ENCODE data around the gene ARHGAP5. TPM values are rescaled to one million over a fixed set of nuclear protein-coding genes. Genes with fewer than 3 reads are reported as not detected.

ARHGAP5 gene
- total RNA-seq, 1 donor from 2014 or later = 86.1 TPM

- Histone ChIP-seq H3K36me3 (ENCODE audit: control insufficient read depth in 3 of 3, insufficient read depth in 3 of 3, low read length in 3 of 3) (no peaks in the 10 kb centered on the region), H3K9ac (ENCODE audit: low read depth in 1 of 3, low read length in 3 of 3) (no peak overlapping the region), H3K4me3 (ENCODE audit: low read length in 3 of 3) (no peak overlapping the region), H3K27ac (ENCODE audit: low read depth, low read length) (no peak overlapping the region), H3K4me1 (ENCODE audit: control insufficient read depth in 3 of 3, insufficient read depth in 3 of 3, low read length in 3 of 3) (no peaks in the 10 kb centered on the region), H3K27me3 (ENCODE audit: control insufficient read depth in 3 of 3, insufficient read depth in 3 of 3, low read length in 3 of 3) (no peaks in the 10 kb centered on the region), H3K9me3 (ENCODE audit: control insufficient read depth in 3 of 3, low read length in 3 of 3) (no peaks in the 10 kb centered on the region)
Measured at GRCh38 chr14:32195636-32196035, 118.5 kb downstream of the ARHGAP5 start.

GRCh38 chr14:32197919-32198318, 120.8 kb downstream of the ARHGAP5 start:
- Histone ChIP-seq H3K4me3 (ENCODE audit: low read length in 3 of 3) (no peak overlapping the region), H3K27me3 (ENCODE audit: control insufficient read depth in 3 of 3, insufficient read depth in 3 of 3, low read length in 3 of 3) (no peaks in the 10 kb centered on the region), H3K36me3 (ENCODE audit: control insufficient read depth in 3 of 3, insufficient read depth in 3 of 3, low read length in 3 of 3) (no peaks in the 10 kb centered on the region), H3K9ac (ENCODE audit: low read depth in 1 of 3, low read length in 3 of 3) (no peak overlapping the region), H3K9me3 (ENCODE audit: control insufficient read depth in 3 of 3, low read length in 3 of 3) (no peaks in the 10 kb centered on the region), H3K27ac (ENCODE audit: low read depth, low read length) (no peak overlapping the region), H3K4me1 (ENCODE audit: control insufficient read depth in 3 of 3, insufficient read depth in 3 of 3, low read length in 3 of 3) (peaks cover 0 to 9% (median 2%) of the 10 kb centered on the region in 3 donors)

- no peaks in the 10 kb centered on the region for H3K27me3 ChIP-seq (ENCODE audit: control insufficient read depth in 3 of 3, insufficient read depth in 3 of 3, low read length in 3 of 3)
- no peaks in the 10 kb centered on the region for H3K9me3 ChIP-seq (ENCODE audit: control insufficient read depth in 3 of 3, low read length in 3 of 3)
- peak overlapping the region; percentile 86 to 93 (median 92) for H3K9ac ChIP-seq (ENCODE audit: low read depth in 1 of 3, low read length in 3 of 3)
- peaks cover 2 to 14% (median 4%) of the 10 kb centered on the region in 3 donors for H3K4me1 ChIP-seq (ENCODE audit: control insufficient read depth in 3 of 3, insufficient read depth in 3 of 3, low read length in 3 of 3)
- H3K36me3 ChIP-seq (ENCODE audit: control insufficient read depth in 3 of 3, insufficient read depth in 3 of 3, low read length in 3 of 3) = no peaks in the 10 kb centered on the region
- peak overlapping the region; percentile 94 for H3K27ac ChIP-seq (ENCODE audit: low read depth, low read length)
- peak overlapping the region; percentile 74 to 94 (median 92) for H3K4me3 ChIP-seq (ENCODE audit: low read length in 3 of 3)
Measured at GRCh38 chr14:32200368-32201192, 123.5 kb downstream of the ARHGAP5 start.

GRCh38 chr14:32201193-32201815, 124.2 kb downstream of the ARHGAP5 start:
- Histone ChIP-seq H3K9ac (ENCODE audit: low read depth in 1 of 3, low read length in 3 of 3) (peak overlapping the region; percentile 86 to 93 (median 92)), H3K27me3 (ENCODE audit: control insufficient read depth in 3 of 3, insufficient read depth in 3 of 3, low read length in 3 of 3) (no peaks in the 10 kb centered on the region)

GRCh38 chr14:32201816-32202490, 124.8 kb downstream of the ARHGAP5 start, which contains the start of gene RNU6-7:
RNU6-7 (plus strand) TSS chr14:32202045.
- Histone ChIP-seq H3K27ac (ENCODE audit: low read depth, low read length) (peak within 1 kb of the TSS; percentile 94), H3K27me3 (ENCODE audit: control insufficient read depth in 3 of 3, insufficient read depth in 3 of 3, low read length in 3 of 3) (no peaks in the 10 kb centered on the region), H3K36me3 (ENCODE audit: control insufficient read depth in 3 of 3, insufficient read depth in 3 of 3, low read length in 3 of 3) (no peaks in the 10 kb centered on the region), H3K9me3 (ENCODE audit: control insufficient read depth in 3 of 3, low read length in 3 of 3) (no peaks in the 10 kb centered on the region), H3K4me1 (ENCODE audit: control insufficient read depth in 3 of 3, insufficient read depth in 3 of 3, low read length in 3 of 3) (peaks cover 2 to 14% (median 4%) of the 10 kb centered on the region in 3 donors), H3K4me3 (ENCODE audit: low read length in 3 of 3) (peak within 1 kb of the TSS; percentile 74 to 94 (median 92)), H3K9ac (ENCODE audit: low read depth in 1 of 3, low read length in 3 of 3) (peak within 1 kb of the TSS; percentile 86 to 93 (median 92))

More at GRCh38 chr14:32201193-32201815, 124.2 kb downstream of the ARHGAP5 start:
- no peaks in the 10 kb centered on the region for H3K9me3 ChIP-seq (ENCODE audit: control insufficient read depth in 3 of 3, low read length in 3 of 3)
- H3K27ac ChIP-seq (ENCODE audit: low read depth, low read length) = peak overlapping the region; percentile 94
- H3K36me3 ChIP-seq (ENCODE audit: control insufficient read depth in 3 of 3, insufficient read depth in 3 of 3, low read length in 3 of 3) = no peaks in the 10 kb centered on the region
- H3K4me1 ChIP-seq (ENCODE audit: control insufficient read depth in 3 of 3, insufficient read depth in 3 of 3, low read length in 3 of 3) = peaks cover 2 to 14% (median 4%) of the 10 kb centered on the region in 3 donors
- H3K4me3 ChIP-seq (ENCODE audit: low read length in 3 of 3) = peak overlapping the region; percentile 74 to 94 (median 92)

GRCh38 chr14:32202491-32202997, 125.4 kb downstream of the ARHGAP5 start:
- Histone ChIP-seq H3K27me3 (ENCODE audit: control insufficient read depth in 3 of 3, insufficient read depth in 3 of 3, low read length in 3 of 3) (no peaks in the 10 kb centered on the region), H3K4me1 (ENCODE audit: control insufficient read depth in 3 of 3, insufficient read depth in 3 of 3, low read length in 3 of 3) (peaks cover 2 to 14% (median 4%) of the 10 kb centered on the region in 3 donors), H3K27ac (ENCODE audit: low read depth, low read length) (peak overlapping the region; percentile 94), H3K4me3 (ENCODE audit: low read length in 3 of 3) (peak overlapping the region; percentile 74 to 94 (median 92)), H3K36me3 (ENCODE audit: control insufficient read depth in 3 of 3, insufficient read depth in 3 of 3, low read length in 3 of 3) (no peaks in the 10 kb centered on the region), H3K9ac (ENCODE audit: low read depth in 1 of 3, low read length in 3 of 3) (peak overlapping the region; percentile 86 to 93 (median 92)), H3K9me3 (ENCODE audit: control insufficient read depth in 3 of 3, low read length in 3 of 3) (no peaks in the 10 kb centered on the region)

- H3K9ac ChIP-seq (ENCODE audit: low read depth in 1 of 3, low read length in 3 of 3) = peak within 1 kb of the TSS; percentile 86 to 98 (median 92)
- H3K36me3 ChIP-seq (ENCODE audit: control insufficient read depth in 3 of 3, insufficient read depth in 3 of 3, low read length in 3 of 3) = no peaks in the 10 kb centered on the region
Measured at GRCh38 chr14:32202998-32203882, 126.1 kb downstream of the ARHGAP5 start, which contains the start of gene RNU6-8. RNU6-8 (minus strand) TSS chr14:32203269.

GRCh38 chr14:32203928-32204357, 126.8 kb downstream of the ARHGAP5 start:
- peaks cover 2 to 14% (median 4%) of the 10 kb centered on the region in 3 donors for H3K4me1 ChIP-seq (ENCODE audit: control insufficient read depth in 3 of 3, insufficient read depth in 3 of 3, low read length in 3 of 3)
- no peaks in the 10 kb centered on the region for H3K27me3 ChIP-seq (ENCODE audit: control insufficient read depth in 3 of 3, insufficient read depth in 3 of 3, low read length in 3 of 3)
- H3K4me3 ChIP-seq (ENCODE audit: low read length in 3 of 3) = peak overlapping the region; percentile 74 to 94 (median 92)
- H3K27ac ChIP-seq (ENCODE audit: low read depth, low read length) = peak overlapping the region; percentile 94
- no peaks in the 10 kb centered on the region for H3K9me3 ChIP-seq (ENCODE audit: control insufficient read depth in 3 of 3, low read length in 3 of 3)
- peak overlapping the region; percentile 86 to 92 (median 89) for H3K9ac ChIP-seq (ENCODE audit: low read depth in 1 of 3, low read length in 3 of 3)
- no peaks in the 10 kb centered on the region for H3K36me3 ChIP-seq (ENCODE audit: control insufficient read depth in 3 of 3, insufficient read depth in 3 of 3, low read length in 3 of 3)

More at GRCh38 chr14:32202998-32203882, 126.1 kb downstream of the ARHGAP5 start, which contains the start of gene RNU6-8:
- H3K27ac ChIP-seq (ENCODE audit: low read depth, low read length) = peak within 1 kb of the TSS; percentile 94
- H3K27me3 ChIP-seq (ENCODE audit: control insufficient read depth in 3 of 3, insufficient read depth in 3 of 3, low read length in 3 of 3) = no peaks in the 10 kb centered on the region
- H3K9me3 ChIP-seq (ENCODE audit: control insufficient read depth in 3 of 3, low read length in 3 of 3) = no peaks in the 10 kb centered on the region
- peaks cover 2 to 14% (median 4%) of the 10 kb centered on the region in 3 donors for H3K4me1 ChIP-seq (ENCODE audit: control insufficient read depth in 3 of 3, insufficient read depth in 3 of 3, low read length in 3 of 3)
- H3K4me3 ChIP-seq (ENCODE audit: low read length in 3 of 3) = peak within 1 kb of the TSS; percentile 74 to 94 (median 92)

- Histone ChIP-seq H3K4me1 (ENCODE audit: control insufficient read depth in 3 of 3, insufficient read depth in 3 of 3, low read length in 3 of 3) (peaks cover 4 to 14% (median 6%) of the 10 kb centered on the region in 3 donors), H3K9ac (ENCODE audit: low read depth in 1 of 3, low read length in 3 of 3) (no peak overlapping the region), H3K27me3 (ENCODE audit: control insufficient read depth in 3 of 3, insufficient read depth in 3 of 3, low read length in 3 of 3) (no peaks in the 10 kb centered on the region), H3K27ac (ENCODE audit: low read depth, low read length) (no peak overlapping the region), H3K36me3 (ENCODE audit: control insufficient read depth in 3 of 3, insufficient read depth in 3 of 3, low read length in 3 of 3) (no peaks in the 10 kb centered on the region), H3K4me3 (ENCODE audit: low read length in 3 of 3) (no peak overlapping the region), H3K9me3 (ENCODE audit: control insufficient read depth in 3 of 3, low read length in 3 of 3) (no peaks in the 10 kb centered on the region)
Measured at GRCh38 chr14:32205554-32205953, 128.4 kb downstream of the ARHGAP5 start.

All from skeletal muscle tissue (tissue), 4 donors.